ENCODE measurements around the gene MIR17HG.
A peak's percentile ranks its signal among the peaks of the same experiment; 100 is the strongest.
"Not testable (repeated sequence)": the region's sequence is repeated elsewhere in the genome, so short reads cannot be mapped to it uniquely, and the experiment has no call there.

Gene MIR17HG

GRCh38 chr13:91331047-91331915 is 16.2 kb upstream of the MIR17HG start:
- no peak for DNase-seq
- in situ Hi-C loops (cut with MboI; ENCODE audit: low pct_unique_long_range_greater_than_20kb, low sequenced_read_pairs), result no loop called here

- in situ Hi-C loops (cut with MboI; ENCODE audit: low pct_unique_long_range_greater_than_20kb, low sequenced_read_pairs), result no loop called here
Observed at GRCh38 chr13:91346062-91346461, 1.4 kb upstream of the MIR17HG start.

GRCh38 chr13:91346850-91347201 is 661 bp upstream of the MIR17HG start:
- DNase-seq, result peak; percentile 79
- in situ Hi-C loops (cut with MboI; ENCODE audit: low pct_unique_long_range_greater_than_20kb, low sequenced_read_pairs), result no loop called here

More at GRCh38 chr13:91346062-91346461, 1.4 kb upstream of the MIR17HG start:
- DNase-seq, result no peak

GRCh38 chr13:91347996-91348905 is 764 bp downstream of the MIR17HG start:
- in situ Hi-C loops (cut with MboI; ENCODE audit: low pct_unique_long_range_greater_than_20kb, low sequenced_read_pairs), result no loop called here
- DNase-seq, result no peak

- DNase-seq, result peak; percentile 92
- in situ Hi-C loops (cut with MboI; ENCODE audit: low pct_unique_long_range_greater_than_20kb, low sequenced_read_pairs), result no loop called here
Observed at GRCh38 chr13:91348906-91349435, 1.5 kb downstream of the MIR17HG start.

GRCh38 chr13:91349992-91350911 is 2.8 kb downstream of the MIR17HG start:
- in situ Hi-C loops (cut with MboI; ENCODE audit: low pct_unique_long_range_greater_than_20kb, low sequenced_read_pairs), result no loop called here

GRCh38 chr13:91351123-91351522 is 3.6 kb downstream of the MIR17HG start:
- in situ Hi-C loops (cut with MboI; ENCODE audit: low pct_unique_long_range_greater_than_20kb, low sequenced_read_pairs), result no loop called here
- DNase-seq, result no peak

More at GRCh38 chr13:91349992-91350911, 2.8 kb downstream of the MIR17HG start:
- no peak for DNase-seq

GRCh38 chr13:91351980-91352379 is 4.5 kb downstream of the MIR17HG start:
- in situ Hi-C loops (cut with MboI; ENCODE audit: low pct_unique_long_range_greater_than_20kb, low sequenced_read_pairs), result no loop called here
- no peak for DNase-seq

- in situ Hi-C loops (cut with MboI; ENCODE audit: low pct_unique_long_range_greater_than_20kb, low sequenced_read_pairs); DNase-seq: not testable (repeated sequence)
Observed at GRCh38 chr13:91352891-91353290, 5.4 kb downstream of the MIR17HG start.

- in situ Hi-C loops (cut with MboI; ENCODE audit: low pct_unique_long_range_greater_than_20kb, low sequenced_read_pairs), result no loop called here
- no peak for DNase-seq
Observed at GRCh38 chr13:91353494-91353893, 6.0 kb downstream of the MIR17HG start.

- in situ Hi-C loops (cut with MboI; ENCODE audit: low pct_unique_long_range_greater_than_20kb, low sequenced_read_pairs), result no loop called here
- DNase-seq, result no peak
Observed at GRCh38 chr13:91355099-91355825, 7.8 kb downstream of the MIR17HG start.

GRCh38 chr13:91355826-91356710 is 8.6 kb downstream of the MIR17HG start:
- peak; percentile 36 for DNase-seq
- in situ Hi-C loops (cut with MboI; ENCODE audit: low pct_unique_long_range_greater_than_20kb, low sequenced_read_pairs), result no loop called here

- in situ Hi-C loops (cut with MboI; ENCODE audit: low pct_unique_long_range_greater_than_20kb, low sequenced_read_pairs), result no loop called here
- DNase-seq, result peak; percentile 38
Observed at GRCh38 chr13:91356919-91357612, 9.6 kb downstream of the MIR17HG start.

- in situ Hi-C loops (cut with MboI; ENCODE audit: low pct_unique_long_range_greater_than_20kb, low sequenced_read_pairs), result no loop called here
- DNase-seq, result peak; percentile 41
Observed at GRCh38 chr13:91357613-91358386, 10.3 kb downstream of the MIR17HG start.

GRCh38 chr13:91358387-91358782 is 10.9 kb downstream of the MIR17HG start:
- DNase-seq, result peak; percentile 51
- in situ Hi-C loops (cut with MboI; ENCODE audit: low pct_unique_long_range_greater_than_20kb, low sequenced_read_pairs), result no loop called here

- in situ Hi-C loops (cut with MboI; ENCODE audit: low pct_unique_long_range_greater_than_20kb, low sequenced_read_pairs), result no loop called here
- no peak for DNase-seq
Observed at GRCh38 chr13:91359111-91359510, 11.6 kb downstream of the MIR17HG start.

All from KBM-7 (cell line).